HG03135 (cell line): ENCODE results near the gene C1QL4.
"Not testable (repeated sequence)": the region's sequence is repeated elsewhere in the genome, so short reads cannot be mapped to it uniquely, and the experiment has no call there.

Experiments used
- ATAC-seq: cut with Tn5 transposase; IDR thresholded peaks from one replicate; pipeline ENCODE4 v1.9.1; 2021; ENCODE audit warnings: mild to moderate bottlenecking, moderate library complexity; ENCODE audit not compliant: unreplicated experiment

The C1QL4 gene

GRCh38 chr12:49336645-49337584 is at the start of gene C1QL4:
TSS of gene C1QL4 (minus strand) at chr12:49337188. CDS start at chr12:49336477, 711 bp downstream.
- no peak for ATAC-seq

- ATAC-seq = not testable (repeated sequence)
These were observed 43.2 kb upstream of the C1QL4 start for GRCh38 chr12:49380184-49380583.

- no peak for ATAC-seq
These were observed 40.4 kb upstream of the C1QL4 start for GRCh38 chr12:49377386-49377785.

GRCh38 chr12:49375406-49375805 is 38.4 kb upstream of the C1QL4 start:
- no peak for ATAC-seq

- ATAC-seq = no peak
These were observed 33.6 kb upstream of the C1QL4 start for GRCh38 chr12:49370539-49370938.

- peak; percentile 40 for ATAC-seq
These were observed 32.6 kb upstream of the C1QL4 start for GRCh38 chr12:49369411-49370145.

- ATAC-seq = no peak
These were observed 31.2 kb upstream of the C1QL4 start for GRCh38 chr12:49368240-49368600.

GRCh38 chr12:49367381-49368239 is 30.6 kb upstream of the C1QL4 start, which contains the start of gene SPATS2:
TSS of gene SPATS2 (plus strand) at chr12:49367462. CDS start at chr12:49461013, 93,551 bp downstream.
- ATAC-seq = no peak

- peak; percentile 65 for ATAC-seq
These were observed 29.8 kb upstream of the C1QL4 start for GRCh38 chr12:49366652-49367380.

- no peak for ATAC-seq
These were observed 29.2 kb upstream of the C1QL4 start for GRCh38 chr12:49366096-49366651.

GRCh38 chr12:49365542-49365941 is 28.6 kb upstream of the C1QL4 start:
- no peak for ATAC-seq

- ATAC-seq = no peak
These were observed 28.0 kb upstream of the C1QL4 start for GRCh38 chr12:49364989-49365388.

- ATAC-seq = no peak
These were observed 25.1 kb upstream of the C1QL4 start for GRCh38 chr12:49362077-49362476.

GRCh38 chr12:49359671-49360070 is 22.7 kb upstream of the C1QL4 start:
- no peak for ATAC-seq

- no peak for ATAC-seq
These were observed 21.6 kb upstream of the C1QL4 start for GRCh38 chr12:49358483-49359141.

- ATAC-seq = no peak
These were observed 20.2 kb upstream of the C1QL4 start for GRCh38 chr12:49357103-49357678.

- ATAC-seq = no peak
These were observed 18.9 kb upstream of the C1QL4 start for GRCh38 chr12:49355913-49356312.

- ATAC-seq = no peak
These were observed 15.4 kb upstream of the C1QL4 start for GRCh38 chr12:49352351-49352750.

- no peak for ATAC-seq
These were observed 12.3 kb upstream of the C1QL4 start for GRCh38 chr12:49349266-49349665.
